Measurements from ENCODE around the gene TMEM89.
A peak's percentile ranks its signal among the peaks of the same experiment; 100 is the strongest.

Gene TMEM89

DNA sequence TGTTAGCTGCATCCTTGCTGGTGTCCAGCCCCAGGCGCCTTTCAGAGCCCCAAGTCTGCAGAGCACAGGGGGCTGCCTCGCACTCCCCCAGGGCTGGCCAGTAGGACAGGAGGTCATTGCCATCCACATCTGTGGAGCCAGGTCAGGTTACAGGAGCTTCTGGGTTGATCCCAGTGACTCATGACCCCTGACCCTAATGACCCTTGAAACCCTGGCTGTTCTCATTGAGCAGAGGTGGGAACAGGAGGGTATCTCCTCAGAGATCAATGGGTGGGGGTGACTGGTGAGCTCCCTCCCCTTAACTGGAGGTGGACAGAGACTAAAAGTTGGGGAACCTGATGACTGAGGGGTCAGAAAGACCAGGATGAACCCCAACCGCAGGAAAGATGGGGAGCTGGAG lies 19.8 kb upstream of the TMEM89 start:
- no peak for DNase-seq

DNA sequence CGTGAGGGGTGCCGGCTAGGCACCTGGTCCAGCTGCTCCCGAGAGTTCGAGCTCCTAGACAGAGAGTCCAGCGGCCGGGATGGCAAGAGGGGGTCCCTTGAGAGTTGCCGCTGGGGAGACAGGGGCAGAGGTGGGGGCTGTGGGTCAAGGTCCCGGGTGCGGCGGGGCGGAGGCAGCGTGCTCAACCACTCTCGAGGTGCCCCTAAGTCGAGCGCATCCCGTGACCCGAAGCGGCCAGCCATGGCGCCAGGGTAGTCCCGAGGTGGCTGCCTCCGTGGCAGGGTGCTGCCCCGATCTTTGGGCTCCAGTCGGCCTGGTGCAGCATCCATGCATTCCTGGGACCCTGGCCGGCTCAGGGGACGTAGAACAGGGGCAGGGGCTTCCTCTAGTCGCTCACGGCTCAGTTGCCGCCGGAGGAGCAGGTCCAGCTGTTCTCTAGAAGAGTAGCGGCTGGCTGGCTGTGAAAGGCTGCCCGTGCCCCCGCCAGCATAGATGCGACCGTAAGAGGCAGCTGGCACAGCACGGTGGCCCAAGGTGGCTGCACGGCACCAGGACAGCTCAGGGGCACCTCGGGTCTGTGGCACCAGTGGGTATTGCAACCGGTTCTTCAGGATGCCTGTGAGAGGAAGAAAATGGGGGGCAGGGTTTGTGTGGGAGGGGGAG lies 18.5 kb upstream of the TMEM89 start:
- no peak for DNase-seq

GRCh38 chr3:48637305-48637704 lies 15.7 kb upstream of the TMEM89 start:
- no peak for DNase-seq

DNA sequence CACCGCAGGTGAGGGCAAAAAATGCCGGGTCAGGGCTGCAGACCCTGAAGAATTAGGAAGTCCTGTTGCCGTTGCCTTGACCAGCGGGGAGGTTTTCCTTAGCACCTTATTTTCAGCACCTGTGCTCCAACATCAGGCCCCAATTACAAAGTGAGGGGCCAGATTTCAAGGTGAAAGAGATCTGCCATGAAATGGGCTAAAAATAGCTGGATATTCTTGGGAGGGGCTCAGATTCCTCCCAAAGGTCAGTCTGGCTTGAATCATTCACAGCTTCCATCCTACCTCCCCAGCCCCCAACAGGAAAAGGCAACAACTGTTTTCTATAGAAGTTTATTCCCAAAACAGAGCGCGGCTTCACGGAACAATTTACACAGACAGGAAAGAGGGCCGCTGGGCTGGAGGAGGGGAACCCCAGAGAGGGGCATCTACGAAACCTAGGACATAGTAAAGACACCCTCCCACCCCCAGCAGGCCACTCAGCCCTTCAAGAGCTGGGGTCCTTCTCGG lies 14.6 kb upstream of the TMEM89 start:
- DNase-seq = no peak

DNA sequence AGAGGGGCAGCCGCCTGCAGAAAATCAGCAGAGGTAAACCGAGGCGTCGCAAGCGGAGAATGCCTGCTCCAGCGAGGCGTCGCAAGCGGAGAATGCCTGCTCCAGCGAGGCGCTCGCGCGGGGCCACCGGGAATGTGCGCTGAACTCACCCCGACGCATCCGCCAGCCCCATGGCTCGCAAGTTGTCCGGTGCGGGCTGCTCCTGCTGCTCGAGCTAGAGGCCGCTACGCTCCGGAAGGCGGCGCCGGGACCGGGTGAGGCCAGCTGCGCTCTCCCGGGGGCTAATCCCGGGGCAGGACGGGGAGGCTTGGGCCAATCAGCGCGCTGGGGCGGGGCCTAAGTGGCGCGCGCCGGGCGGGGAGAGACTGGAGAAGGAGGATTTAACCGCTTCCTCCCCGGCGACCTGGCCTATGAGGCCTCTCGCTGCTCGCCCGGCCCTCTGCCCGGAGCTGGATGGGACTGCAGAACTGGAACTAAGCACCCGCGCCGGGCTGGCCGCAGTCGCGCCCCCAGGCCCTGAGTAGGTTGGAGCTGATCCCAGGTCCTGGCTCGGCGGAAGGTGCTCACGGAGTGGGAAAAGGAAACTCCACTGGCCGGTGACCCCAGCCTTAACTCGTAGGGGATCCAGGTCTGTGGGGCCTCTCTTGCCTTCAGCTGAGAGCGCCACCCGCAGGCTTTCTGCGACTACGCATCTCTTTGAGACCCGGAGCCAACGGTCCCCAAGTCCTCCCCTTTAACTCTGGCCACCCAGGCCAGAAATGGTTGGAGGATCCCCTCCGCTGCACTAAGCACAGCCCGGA lies 13.9 kb upstream of the TMEM89 start, which contains the start of gene SLC26A6:
Gene SLC26A6 (minus strand): TSS at position 240 of the 800 bp plus-strand sequence. CDS start 68 bp downstream, at position 172.
- peak; percentile 98 for DNase-seq

DNA sequence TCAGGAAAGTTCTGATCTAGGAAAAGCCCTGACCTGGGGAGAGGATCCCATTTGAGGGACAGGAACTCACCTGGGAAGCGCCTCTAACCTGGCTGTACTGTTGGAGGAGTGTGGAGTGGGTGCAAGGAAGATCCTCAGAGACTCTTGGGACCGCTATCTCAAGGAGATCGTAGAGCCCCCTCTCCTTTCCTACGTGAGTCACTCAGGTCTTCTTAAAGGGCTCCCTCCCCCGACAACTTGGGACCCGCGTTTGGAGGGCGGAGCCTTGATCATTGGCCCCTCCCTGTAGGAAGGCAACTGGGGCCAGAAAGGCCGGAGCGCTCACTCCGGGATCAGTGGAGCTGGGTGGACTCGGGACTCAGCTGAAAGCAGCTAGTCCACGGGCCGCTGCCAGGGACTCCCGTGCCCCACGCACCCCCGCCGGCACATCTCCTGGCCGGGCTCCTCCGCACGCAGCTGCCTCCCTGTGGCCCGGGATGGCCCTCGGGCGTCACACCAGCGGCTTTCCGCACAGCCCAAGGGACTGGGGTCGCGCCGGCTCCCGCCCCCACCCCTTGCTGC lies 13.2 kb upstream of the TMEM89 start:
- DNase-seq = peak; percentile 66

- DNase-seq = no peak
These were observed 12.2 kb upstream of the TMEM89 start for GRCh38 chr3:48633743-48634142.

GRCh38 chr3:48633256-48633655 lies 11.7 kb upstream of the TMEM89 start:
- DNase-seq = no peak

DNA sequence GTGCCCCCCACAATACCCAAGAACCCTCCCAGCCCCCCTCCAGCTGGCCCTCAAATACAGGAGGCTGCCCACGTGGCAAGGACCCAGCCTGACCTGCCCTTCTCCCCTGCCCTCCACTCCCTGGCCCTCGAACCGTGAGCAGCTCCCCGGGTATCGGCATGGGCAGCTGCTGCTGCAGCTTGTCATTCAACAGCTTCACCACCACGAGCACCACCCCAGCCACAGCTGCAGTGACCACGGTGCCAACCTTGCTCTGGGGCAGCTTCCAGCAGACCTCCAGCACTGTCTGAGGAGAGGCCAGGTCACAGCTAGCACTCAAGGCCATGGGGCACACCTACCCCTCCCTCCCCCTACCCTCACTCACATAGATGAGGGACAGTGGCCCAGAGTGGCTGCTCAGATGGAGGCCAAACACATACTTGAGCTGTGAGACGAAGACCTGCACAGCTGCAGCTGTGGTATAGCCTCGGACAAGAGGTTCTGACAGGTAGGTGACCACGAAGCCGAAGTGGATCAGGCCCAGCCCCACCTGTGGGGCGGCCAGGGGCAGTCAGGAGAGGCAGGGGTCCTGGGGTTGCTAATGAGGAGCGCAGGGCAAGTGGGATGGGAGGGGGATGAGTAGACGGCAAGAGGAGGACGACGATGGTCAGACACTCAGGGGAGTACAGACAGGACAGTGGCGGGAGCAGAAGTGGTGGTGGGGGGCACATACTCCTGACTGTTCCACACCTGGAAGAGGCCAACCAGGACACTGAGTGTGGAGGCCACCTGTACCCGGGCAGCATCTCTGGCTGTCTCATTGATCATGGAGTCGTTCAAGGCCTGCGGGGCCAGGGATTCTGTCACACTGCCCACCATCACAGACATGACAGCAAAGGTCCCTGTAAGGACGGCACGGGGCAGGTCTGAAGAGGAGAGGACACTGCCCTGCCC lies 10.2 kb upstream of the TMEM89 start:
- no peak for DNase-seq

DNA sequence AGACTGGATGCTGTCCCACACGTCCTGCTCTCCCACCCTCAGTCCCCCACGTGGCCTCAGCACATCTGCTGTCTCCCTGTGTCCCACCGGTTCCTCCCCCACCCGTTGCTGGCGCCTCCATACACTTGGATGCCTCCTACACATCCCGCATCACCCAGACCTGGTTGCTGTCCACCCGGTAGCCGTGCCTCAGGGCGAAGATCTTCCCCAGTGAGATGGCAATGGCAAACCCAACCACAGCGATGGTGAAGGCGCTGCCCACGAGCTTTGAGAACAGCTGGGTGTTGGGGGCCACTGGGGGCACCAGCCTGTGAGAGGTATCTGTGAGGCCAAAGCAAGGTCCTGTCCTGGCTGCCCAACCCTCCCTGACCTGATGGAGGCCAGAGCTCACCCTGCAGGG lies 9.3 kb upstream of the TMEM89 start:
- DNase-seq = no peak

DNA sequence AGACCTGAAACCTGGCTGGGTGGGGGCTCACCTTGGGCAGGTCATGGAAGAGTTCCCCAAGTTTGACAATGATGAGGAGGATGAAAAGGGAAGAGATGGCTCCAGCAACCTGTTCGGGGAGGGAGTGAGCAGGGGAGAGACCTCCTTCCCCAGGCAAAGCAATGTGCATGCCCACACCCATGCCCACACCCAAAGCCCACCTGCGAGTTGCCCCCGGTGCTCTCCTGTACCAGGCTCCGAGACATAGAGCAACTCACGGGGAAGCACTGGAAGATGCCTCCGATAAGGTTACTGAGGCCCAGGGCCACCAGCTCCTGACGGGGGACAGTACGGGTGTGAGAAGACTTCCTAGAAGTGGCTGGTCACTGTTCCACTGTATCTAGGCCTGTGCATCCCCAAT lies 8.8 kb upstream of the TMEM89 start:
- no peak for DNase-seq

- no peak for DNase-seq
These were observed 8.3 kb upstream of the TMEM89 start for GRCh38 chr3:48629894-48630293.

GRCh38 chr3:48628277-48629017 lies 6.9 kb upstream of the TMEM89 start:
- no peak for DNase-seq

DNA sequence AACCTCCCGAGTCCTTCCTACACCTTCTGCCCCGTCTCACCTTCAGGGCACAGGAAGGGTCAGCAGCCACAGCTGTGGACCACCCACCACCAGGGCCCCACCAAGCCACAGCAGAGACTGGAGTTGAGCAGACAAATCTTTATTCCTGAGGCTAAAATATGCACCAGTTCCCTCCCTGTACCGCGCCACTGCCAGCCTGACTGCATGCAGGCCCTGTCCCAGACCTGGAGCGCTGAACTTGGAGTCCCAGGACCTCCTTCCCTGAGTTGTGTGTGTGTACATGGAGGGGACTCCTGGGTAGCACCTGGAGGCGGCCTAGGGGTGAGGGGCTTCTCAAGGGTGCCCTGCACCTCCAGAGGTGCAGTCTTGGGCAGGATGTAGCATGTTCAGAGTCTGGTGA lies 4.0 kb upstream of the TMEM89 start:
- DNase-seq = no peak

DNA sequence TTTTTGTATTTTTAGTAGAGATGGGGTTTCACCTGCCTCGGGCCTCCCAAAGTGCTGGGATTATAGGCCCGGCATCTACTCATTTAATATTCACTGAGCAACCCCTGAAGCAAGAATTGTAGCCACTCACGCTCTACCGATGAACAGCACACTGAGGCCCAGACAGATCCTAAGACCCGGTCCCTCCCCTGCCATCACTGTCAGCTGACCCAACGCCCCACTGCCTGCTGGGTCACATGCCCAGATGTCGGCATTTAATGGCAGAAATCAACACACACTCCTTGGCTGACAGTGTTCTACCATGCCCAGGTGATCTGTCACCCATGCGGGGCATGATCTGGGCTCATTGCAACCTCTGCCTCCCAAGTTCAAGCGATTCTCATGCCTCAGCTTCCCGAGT lies 3.2 kb upstream of the TMEM89 start:
- no peak for DNase-seq

- no peak for DNase-seq
These were observed 2.4 kb upstream of the TMEM89 start for GRCh38 chr3:48623851-48624547.

DNA sequence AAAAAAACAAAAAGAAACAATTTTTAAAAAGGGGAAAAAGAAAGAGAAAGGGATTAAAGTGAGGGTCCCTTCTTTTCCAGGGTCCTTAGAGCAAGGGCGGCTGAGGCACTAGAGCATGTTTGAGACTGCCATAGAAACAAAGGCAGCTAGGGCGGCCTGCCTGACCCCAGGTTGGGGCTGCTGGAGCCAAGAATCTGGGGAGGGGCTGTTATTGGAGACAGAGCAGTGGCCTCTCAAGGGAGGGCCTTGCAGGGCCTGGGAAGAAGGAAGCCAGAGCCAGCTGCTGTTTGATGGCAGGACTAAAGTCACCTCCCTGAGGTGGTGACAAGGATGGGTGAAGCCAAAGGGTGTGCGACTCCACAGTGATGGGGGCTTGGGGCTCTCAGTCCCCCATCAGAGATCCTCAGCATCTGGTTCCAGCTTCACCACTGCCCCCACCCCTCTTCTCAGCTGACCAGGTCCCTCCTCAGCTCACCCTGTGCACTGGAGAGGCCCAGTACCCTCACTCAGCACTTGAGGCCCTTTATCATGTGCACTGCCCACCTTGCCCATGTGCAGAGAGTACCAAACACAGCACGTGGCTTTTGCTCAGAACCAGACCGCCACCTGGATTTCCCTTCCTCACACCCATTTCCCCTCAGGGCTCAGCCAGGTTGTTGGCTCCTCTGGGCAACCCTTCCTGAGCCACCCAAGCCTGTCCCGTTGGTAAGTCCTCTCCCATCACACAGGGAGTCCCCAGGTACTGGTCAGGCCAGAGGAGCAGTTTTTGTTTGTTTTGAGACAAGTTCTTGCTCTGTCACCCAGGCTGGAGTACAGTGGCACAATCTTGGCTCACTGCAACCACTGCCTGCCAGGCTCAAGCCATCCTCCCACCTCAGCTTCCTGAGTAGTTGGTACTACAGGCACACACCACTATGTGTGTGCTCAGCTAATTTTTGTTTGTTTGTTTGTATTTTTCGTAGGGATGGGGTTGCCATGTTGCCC lies 1.7 kb downstream of the TMEM89 start:
- no peak for DNase-seq

GRCh38 chr3:48617559-48617958 lies 4.0 kb downstream of the TMEM89 start:
- no peak for DNase-seq

- DNase-seq = no peak
These were observed 7.5 kb downstream of the TMEM89 start for GRCh38 chr3:48614044-48614443.

DNA sequence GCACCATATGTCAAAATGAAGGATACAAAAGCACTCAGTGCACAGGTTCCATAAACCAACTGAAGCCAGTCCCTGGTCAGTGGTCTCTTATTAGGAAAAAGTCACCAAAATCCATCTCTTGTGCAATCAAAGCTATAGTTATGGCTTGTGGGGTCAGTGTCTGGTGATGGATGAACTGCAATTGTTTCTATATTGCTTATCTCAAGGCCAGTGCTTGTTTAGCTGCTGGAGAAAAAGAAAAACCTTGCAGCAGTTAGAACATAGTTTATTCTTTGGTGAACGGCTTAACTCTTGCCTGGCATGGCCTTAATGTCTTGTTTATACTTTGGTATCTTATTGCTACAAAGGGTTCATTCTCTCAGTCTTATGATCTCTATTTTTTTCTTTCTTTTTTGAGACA lies 9.3 kb downstream of the TMEM89 start:
- no peak for DNase-seq
